Measurements from ENCODE around the gene IGSF22.
A peak's percentile ranks its signal among the peaks of the same experiment; 100 is the strongest.

IGSF22 gene

DNA sequence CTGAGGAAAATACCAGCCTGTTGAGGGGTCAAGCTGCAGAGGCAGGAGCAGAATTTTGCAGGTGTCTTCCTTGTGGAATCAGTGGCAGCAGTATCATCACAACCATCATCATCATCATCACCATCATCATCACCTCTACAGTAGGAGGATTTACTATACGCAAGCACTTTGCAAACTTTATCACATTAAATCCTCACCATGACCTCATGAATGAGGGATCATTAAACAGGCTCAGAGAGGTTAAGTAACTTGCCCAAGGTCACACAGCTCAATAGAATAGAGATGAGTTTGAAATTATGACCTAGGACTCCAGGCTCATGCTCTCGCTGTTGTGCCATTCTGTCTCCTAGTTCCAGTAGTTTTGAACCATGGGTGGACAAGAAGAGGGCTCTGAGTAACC is 40.0 kb upstream of the IGSF22 start:
- TF ChIP-seq, protein P1, sequence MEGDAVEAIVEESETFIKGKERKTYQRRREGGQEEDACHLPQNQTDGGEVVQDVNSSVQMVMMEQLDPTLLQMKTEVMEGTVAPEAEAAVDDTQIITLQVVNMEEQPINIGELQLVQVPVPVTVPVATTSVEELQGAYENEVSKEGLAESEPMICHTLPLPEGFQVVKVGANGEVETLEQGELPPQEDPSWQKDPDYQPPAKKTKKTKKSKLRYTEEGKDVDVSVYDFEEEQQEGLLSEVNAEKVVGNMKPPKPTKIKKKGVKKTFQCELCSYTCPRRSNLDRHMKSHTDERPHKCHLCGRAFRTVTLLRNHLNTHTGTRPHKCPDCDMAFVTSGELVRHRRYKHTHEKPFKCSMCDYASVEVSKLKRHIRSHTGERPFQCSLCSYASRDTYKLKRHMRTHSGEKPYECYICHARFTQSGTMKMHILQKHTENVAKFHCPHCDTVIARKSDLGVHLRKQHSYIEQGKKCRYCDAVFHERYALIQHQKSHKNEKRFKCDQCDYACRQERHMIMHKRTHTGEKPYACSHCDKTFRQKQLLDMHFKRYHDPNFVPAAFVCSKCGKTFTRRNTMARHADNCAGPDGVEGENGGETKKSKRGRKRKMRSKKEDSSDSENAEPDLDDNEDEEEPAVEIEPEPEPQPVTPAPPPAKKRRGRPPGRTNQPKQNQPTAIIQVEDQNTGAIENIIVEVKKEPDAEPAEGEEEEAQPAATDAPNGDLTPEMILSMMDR (IDR thresholded peaks at IDR 0.05; ENCODE audit: low read depth, low read length) = no peak
- no peak for TF ChIP-seq POLR2A (IDR thresholded peaks at IDR 0.05; ENCODE audit: extremely low read depth, insufficient read length)
- no peak for TF ChIP-seq MYC (IDR thresholded peaks at IDR 0.05; ENCODE audit: low read depth, low read length)
- H3K4me3 ChIP-seq (ENCODE audit: low read depth, low read length) = no peak overlapping the region
- no peak for DNase-seq (ENCODE audit: low read depth)

DNA sequence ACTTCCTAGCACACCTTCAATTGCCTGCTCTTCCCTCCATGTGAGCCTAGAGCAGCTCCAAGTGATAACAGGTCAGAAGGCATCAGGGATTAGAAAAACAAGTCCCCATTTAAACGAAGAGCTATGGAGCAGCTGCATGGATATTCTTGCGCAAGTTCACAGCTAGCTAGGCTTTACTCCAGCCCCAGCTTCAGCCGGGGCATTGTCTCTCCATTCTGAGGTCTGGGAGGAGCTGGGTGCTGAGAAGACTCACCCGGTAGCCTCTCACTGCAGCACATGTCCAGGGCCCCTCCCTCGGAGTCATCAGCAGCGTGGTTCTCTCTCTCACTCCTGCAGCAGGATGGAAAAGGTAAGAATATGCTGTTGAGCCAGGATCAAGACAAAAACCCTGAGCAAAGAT is 39.6 kb upstream of the IGSF22 start:
- H3K4me3 ChIP-seq (ENCODE audit: low read depth, low read length) = no peak overlapping the region
- no peak for TF ChIP-seq MYC (IDR thresholded peaks at IDR 0.05; ENCODE audit: low read depth, low read length)
- TF ChIP-seq, protein P1 (IDR thresholded peaks at IDR 0.05; ENCODE audit: low read depth, low read length) = no peak
- TF ChIP-seq, protein P2, sequence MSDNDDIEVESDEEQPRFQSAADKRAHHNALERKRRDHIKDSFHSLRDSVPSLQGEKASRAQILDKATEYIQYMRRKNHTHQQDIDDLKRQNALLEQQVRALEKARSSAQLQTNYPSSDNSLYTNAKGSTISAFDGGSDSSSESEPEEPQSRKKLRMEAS (IDR thresholded peaks at IDR 0.05; ENCODE audit: low read depth, low read length) = no peak
- no peak for TF ChIP-seq POLR2A (IDR thresholded peaks at IDR 0.05; ENCODE audit: extremely low read depth, insufficient read length)
- DNase-seq (ENCODE audit: low read depth) = peak; percentile 8

DNA sequence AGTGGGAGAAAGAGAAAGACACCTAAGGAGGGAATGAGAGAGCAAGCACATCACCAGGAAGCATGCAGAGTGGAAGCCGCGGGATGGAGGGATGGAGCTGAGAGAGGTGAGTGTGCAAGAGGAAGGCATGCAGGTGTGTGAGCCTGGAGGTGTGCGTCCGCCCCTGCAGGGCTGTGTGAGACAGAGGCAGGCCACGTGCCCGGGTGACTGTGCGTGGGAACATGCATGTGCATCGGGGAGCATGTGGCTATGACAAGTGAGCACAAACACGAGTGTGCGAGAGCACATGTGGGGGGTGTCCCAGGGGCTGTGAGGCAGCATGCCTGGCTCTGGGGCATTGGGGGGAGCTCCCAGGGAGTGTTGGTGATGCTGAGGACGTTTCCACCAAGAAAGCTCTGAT is 35.8 kb upstream of the IGSF22 start:
- TF ChIP-seq, protein P1 (IDR thresholded peaks at IDR 0.05; ENCODE audit: low read depth, low read length) = no peak
- TF ChIP-seq, protein P2 (IDR thresholded peaks at IDR 0.05; ENCODE audit: low read depth, low read length) = no peak
- no peak for TF ChIP-seq POLR2A (IDR thresholded peaks at IDR 0.05; ENCODE audit: extremely low read depth, insufficient read length)
- no peak for TF ChIP-seq MYC (IDR thresholded peaks at IDR 0.05; ENCODE audit: low read depth, low read length)
- no peak for DNase-seq (ENCODE audit: low read depth)
- H3K4me3 ChIP-seq (ENCODE audit: low read depth, low read length) = no peak overlapping the region

DNA sequence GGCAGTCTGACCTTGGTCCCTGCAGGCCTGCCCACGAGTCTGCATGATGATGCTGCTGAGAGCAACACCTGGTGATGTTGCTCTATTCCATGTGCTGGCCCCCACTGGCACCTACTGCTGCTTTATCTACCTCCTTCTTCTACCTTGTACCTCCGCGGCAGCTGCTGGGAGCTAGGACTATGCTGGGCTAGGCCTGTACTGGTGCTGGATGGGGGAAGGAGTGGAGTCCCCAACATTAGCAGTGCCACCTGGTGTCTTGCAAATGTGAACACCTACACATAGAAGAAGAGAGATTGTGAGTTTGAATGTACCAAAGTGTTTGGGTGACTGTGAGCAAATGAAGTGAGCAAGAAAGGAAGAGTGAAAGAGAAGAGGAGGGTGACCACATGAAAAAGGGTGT is 35.2 kb upstream of the IGSF22 start:
- DNase-seq (ENCODE audit: low read depth) = no peak
- no peak overlapping the region for H3K4me3 ChIP-seq (ENCODE audit: low read depth, low read length)
- TF ChIP-seq, protein P2 (IDR thresholded peaks at IDR 0.05; ENCODE audit: low read depth, low read length) = no peak
- no peak for TF ChIP-seq MYC (IDR thresholded peaks at IDR 0.05; ENCODE audit: low read depth, low read length)
- TF ChIP-seq, protein P1 (IDR thresholded peaks at IDR 0.05; ENCODE audit: low read depth, low read length) = no peak
- TF ChIP-seq POLR2A (IDR thresholded peaks at IDR 0.05; ENCODE audit: extremely low read depth, insufficient read length) = no peak

DNA sequence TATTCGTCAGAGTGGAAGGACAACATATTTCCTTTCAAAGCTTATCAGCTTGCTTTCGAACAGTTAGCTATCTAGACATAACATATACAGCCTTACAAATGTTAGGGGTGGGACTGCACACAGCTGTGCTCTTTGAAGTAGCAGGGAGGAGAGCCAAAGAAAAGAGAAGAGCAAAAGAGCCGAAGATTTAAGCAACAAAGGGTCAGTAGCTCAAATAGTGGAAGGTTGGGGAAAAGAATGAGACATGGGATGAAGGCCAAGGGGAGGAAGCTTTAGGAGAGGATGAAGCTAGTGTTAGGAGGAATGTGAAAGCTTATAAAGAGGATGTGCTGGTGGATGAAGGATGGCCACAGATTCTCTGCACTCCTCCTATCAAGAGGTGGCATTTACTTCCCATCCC is 31.8 kb upstream of the IGSF22 start:
- no peak overlapping the region for H3K4me3 ChIP-seq (ENCODE audit: low read depth, low read length)
- no peak for DNase-seq (ENCODE audit: low read depth)
- TF ChIP-seq POLR2A (IDR thresholded peaks at IDR 0.05; ENCODE audit: extremely low read depth, insufficient read length) = no peak
- TF ChIP-seq, protein P1 (IDR thresholded peaks at IDR 0.05; ENCODE audit: low read depth, low read length) = no peak
- TF ChIP-seq, protein P2 (IDR thresholded peaks at IDR 0.05; ENCODE audit: low read depth, low read length) = no peak
- no peak for TF ChIP-seq MYC (IDR thresholded peaks at IDR 0.05; ENCODE audit: low read depth, low read length)

DNA sequence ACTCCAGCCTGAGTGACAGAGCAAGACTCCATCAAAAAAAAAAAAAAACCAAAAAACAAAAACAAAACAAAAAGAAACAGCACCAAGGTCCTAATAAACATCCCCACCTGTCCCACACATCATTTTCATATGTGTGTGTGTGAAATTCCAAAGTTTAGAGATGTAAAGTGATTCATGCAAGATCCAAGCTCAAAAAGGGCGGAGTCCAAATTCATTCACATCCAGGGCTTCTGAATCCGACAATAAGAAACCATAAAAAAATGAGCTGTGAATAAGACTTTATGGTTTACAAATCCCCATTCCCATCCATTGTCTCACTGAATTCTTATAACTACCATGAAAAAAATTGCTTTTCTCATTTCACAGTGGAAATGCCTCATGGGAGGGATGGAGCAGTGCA is 30.9 kb upstream of the IGSF22 start:
- DNase-seq (ENCODE audit: low read depth) = no peak
- no peak overlapping the region for H3K4me3 ChIP-seq (ENCODE audit: low read depth, low read length)
- TF ChIP-seq, protein P2 (IDR thresholded peaks at IDR 0.05; ENCODE audit: low read depth, low read length) = no peak
- TF ChIP-seq, protein P1 (IDR thresholded peaks at IDR 0.05; ENCODE audit: low read depth, low read length) = no peak
- TF ChIP-seq POLR2A (IDR thresholded peaks at IDR 0.05; ENCODE audit: extremely low read depth, insufficient read length) = no peak
- TF ChIP-seq MYC (IDR thresholded peaks at IDR 0.05; ENCODE audit: low read depth, low read length) = no peak
